Measurements from ENCODE around the gene COMMD7.
A peak's percentile ranks its signal among the peaks of the same experiment; 100 is the strongest.

The COMMD7 gene

GRCh38 chr20:32764005-32764960 is 21.0 kb upstream of the COMMD7 start:
- no peaks in the 10 kb centered on the region for H3K27me3 ChIP-seq (ENCODE audit: insufficient read depth, low read length)
- peak overlapping the region; percentile 74 for H3K27ac ChIP-seq (ENCODE audit: low read depth, low read length)
- H3K9ac ChIP-seq (ENCODE audit: low read depth, low read length): peak overlapping the region; percentile 85
- 2% methylated on average over 14 of the region's 17 CpGs for WGBS
- peaks cover 52% of the 10 kb centered on the region for H3K36me3 ChIP-seq (ENCODE audit: insufficient read depth, low read length)
- H3K4me1 ChIP-seq (ENCODE audit: insufficient read depth, low read length): peaks cover 38% of the 10 kb centered on the region
- peak overlapping the region; percentile 93 for H3K4me3 ChIP-seq (ENCODE audit: low read length)
- no peaks in the 10 kb centered on the region for H3K9me3 ChIP-seq (ENCODE audit: insufficient read depth, low read depth, low read length)

- Histone ChIP-seq H3K27me3 (ENCODE audit: insufficient read depth, low read length) (no peaks in the 10 kb centered on the region), H3K27ac (ENCODE audit: low read depth, low read length) (peak overlapping the region; percentile 74), H3K9me3 (ENCODE audit: insufficient read depth, low read depth, low read length) (no peaks in the 10 kb centered on the region), H3K36me3 (ENCODE audit: insufficient read depth, low read length) (peaks cover 44% of the 10 kb centered on the region), H3K4me3 (ENCODE audit: low read length) (peak overlapping the region; percentile 93), H3K9ac (ENCODE audit: low read depth, low read length) (peak overlapping the region; percentile 85), H3K4me1 (ENCODE audit: insufficient read depth, low read length) (peaks cover 33% of the 10 kb centered on the region)
- under 1% methylated on average over 40 of the region's 40 CpGs for WGBS
Measured at GRCh38 chr20:32763202-32764004, 20.1 kb upstream of the COMMD7 start.

GRCh38 chr20:32762754-32763201 is 19.5 kb upstream of the COMMD7 start:
- Histone ChIP-seq H3K36me3 (ENCODE audit: insufficient read depth, low read length) (peaks cover 39% of the 10 kb centered on the region), H3K4me1 (ENCODE audit: insufficient read depth, low read length) (peaks cover 32% of the 10 kb centered on the region), H3K4me3 (ENCODE audit: low read length) (peak overlapping the region; percentile 93), H3K27me3 (ENCODE audit: insufficient read depth, low read length) (no peaks in the 10 kb centered on the region), H3K9ac (ENCODE audit: low read depth, low read length) (peak overlapping the region; percentile 85), H3K27ac (ENCODE audit: low read depth, low read length) (peak overlapping the region; percentile 74), H3K9me3 (ENCODE audit: insufficient read depth, low read depth, low read length) (no peaks in the 10 kb centered on the region)
- under 1% methylated on average over 29 of the region's 30 CpGs for WGBS

GRCh38 chr20:32761831-32762753 is 18.8 kb upstream of the COMMD7 start, which contains the start of gene DNMT3B:
Gene DNMT3B (plus strand): TSS chr20:32762385. CDS start chr20:32780324, 17,939 bp downstream.
- peak within 1 kb of the TSS; percentile 93 for H3K4me3 ChIP-seq (ENCODE audit: low read length)
- peaks cover 28% of the 10 kb centered on the region for H3K4me1 ChIP-seq (ENCODE audit: insufficient read depth, low read length)
- no peaks in the 10 kb centered on the region for H3K9me3 ChIP-seq (ENCODE audit: insufficient read depth, low read depth, low read length)
- peak within 1 kb of the TSS; percentile 85 for H3K9ac ChIP-seq (ENCODE audit: low read depth, low read length)
- H3K27ac ChIP-seq (ENCODE audit: low read depth, low read length): peak within 1 kb of the TSS; percentile 93
- under 1% methylated on average over 90 of the region's 92 CpGs for WGBS
- peaks cover 32% of the 10 kb centered on the region for H3K36me3 ChIP-seq (ENCODE audit: insufficient read depth, low read length)
- no peaks in the 10 kb centered on the region for H3K27me3 ChIP-seq (ENCODE audit: insufficient read depth, low read length)

- peaks cover 25% of the 10 kb centered on the region for H3K4me1 ChIP-seq (ENCODE audit: insufficient read depth, low read length)
- H3K9ac ChIP-seq (ENCODE audit: low read depth, low read length): peak overlapping the region; percentile 82
- peak overlapping the region; percentile 93 for H3K27ac ChIP-seq (ENCODE audit: low read depth, low read length)
- H3K36me3 ChIP-seq (ENCODE audit: insufficient read depth, low read length): peaks cover 25% of the 10 kb centered on the region
- H3K9me3 ChIP-seq (ENCODE audit: insufficient read depth, low read depth, low read length): no peaks in the 10 kb centered on the region
- peak overlapping the region; percentile 70 for H3K4me3 ChIP-seq (ENCODE audit: low read length)
- 48% methylated on average over 5 of the region's 6 CpGs for WGBS
- no peaks in the 10 kb centered on the region for H3K27me3 ChIP-seq (ENCODE audit: insufficient read depth, low read length)
Measured at GRCh38 chr20:32761417-32761830, 18.2 kb upstream of the COMMD7 start.

GRCh38 chr20:32756156-32756555 is 12.9 kb upstream of the COMMD7 start:
- 31% methylated on average over 3 of the region's 5 CpGs for whole genome bisulfite sequencing
- no peaks in the 10 kb centered on the region for H3K27me3 ChIP-seq (ENCODE audit: insufficient read depth, low read length)
- peak overlapping the region; percentile 75; the same call in 1 of the 2 replicates for H3K27ac ChIP-seq (ENCODE audit: low read depth, low read length)
- no peak overlapping the region; the same call in 1 of the 2 replicates for H3K9ac ChIP-seq (ENCODE audit: low read depth, low read length)
- no peaks in the 10 kb centered on the region for H3K9me3 ChIP-seq (ENCODE audit: insufficient read depth, low read depth, low read length)
- no peak overlapping the region for H3K4me3 ChIP-seq (ENCODE audit: low read length)
- no peaks in the 10 kb centered on the region for H3K36me3 ChIP-seq (ENCODE audit: insufficient read depth, low read length)
- peaks cover 43% of the 10 kb centered on the region for H3K4me1 ChIP-seq (ENCODE audit: insufficient read depth, low read length)

- no peak overlapping the region for H3K9ac ChIP-seq (ENCODE audit: low read depth, low read length)
- H3K27ac ChIP-seq (ENCODE audit: low read depth, low read length): no peak overlapping the region
- no peaks in the 10 kb centered on the region for H3K36me3 ChIP-seq (ENCODE audit: insufficient read depth, low read length)
Measured at GRCh38 chr20:32753731-32754130, 10.5 kb upstream of the COMMD7 start.

GRCh38 chr20:32752458-32753250 is 9.4 kb upstream of the COMMD7 start:
- peak overlapping the region; percentile 23; the same call in 1 of the 2 replicates for H3K9ac ChIP-seq (ENCODE audit: low read depth, low read length)
- WGBS: 57% methylated on average over 9 of the region's 10 CpGs

More at GRCh38 chr20:32753731-32754130, 10.5 kb upstream of the COMMD7 start:
- H3K27me3 ChIP-seq (ENCODE audit: insufficient read depth, low read length): no peaks in the 10 kb centered on the region
- no peaks in the 10 kb centered on the region for H3K9me3 ChIP-seq (ENCODE audit: insufficient read depth, low read depth, low read length)
- peaks cover 56% of the 10 kb centered on the region for H3K4me1 ChIP-seq (ENCODE audit: insufficient read depth, low read length)
- 87% methylated on average over 4 of the region's 4 CpGs for WGBS
- no peak overlapping the region for H3K4me3 ChIP-seq (ENCODE audit: low read length)

GRCh38 chr20:32751702-32752457 is 8.6 kb upstream of the COMMD7 start:
- H3K36me3 ChIP-seq (ENCODE audit: insufficient read depth, low read length): no peaks in the 10 kb centered on the region
- WGBS: 28% methylated on average over 6 of the region's 6 CpGs
- peaks cover 56% of the 10 kb centered on the region for H3K4me1 ChIP-seq (ENCODE audit: insufficient read depth, low read length)
- no peaks in the 10 kb centered on the region for H3K9me3 ChIP-seq (ENCODE audit: insufficient read depth, low read depth, low read length)
- peak overlapping the region; percentile 30; the same call in 1 of the 2 replicates for H3K4me3 ChIP-seq (ENCODE audit: low read length)
- H3K9ac ChIP-seq (ENCODE audit: low read depth, low read length): peak overlapping the region; percentile 56
- H3K27me3 ChIP-seq (ENCODE audit: insufficient read depth, low read length): no peaks in the 10 kb centered on the region
- peak overlapping the region; percentile 100 for H3K27ac ChIP-seq (ENCODE audit: low read depth, low read length)

More at GRCh38 chr20:32752458-32753250, 9.4 kb upstream of the COMMD7 start:
- peaks cover 56% of the 10 kb centered on the region for H3K4me1 ChIP-seq (ENCODE audit: insufficient read depth, low read length)
- no peaks in the 10 kb centered on the region for H3K36me3 ChIP-seq (ENCODE audit: insufficient read depth, low read length)
- H3K27me3 ChIP-seq (ENCODE audit: insufficient read depth, low read length): no peaks in the 10 kb centered on the region
- peak overlapping the region; percentile 100 for H3K27ac ChIP-seq (ENCODE audit: low read depth, low read length)
- 0 out of 2 replicates have a peak overlapping the region, but pooled peaks have one; percentile 1 for H3K4me3 ChIP-seq (ENCODE audit: low read length)
- H3K9me3 ChIP-seq (ENCODE audit: insufficient read depth, low read depth, low read length): no peaks in the 10 kb centered on the region

Data from HUES64 (cell line).